Measurements from ENCODE around the gene KLHDC7B. TPM values are rescaled to one million over a fixed set of nuclear protein-coding genes. Genes with fewer than 3 reads are reported as not detected.

KLHDC7B gene
- total and polyA plus RNA-seq, 10 of the 15 experiments (the other 5 are each of a cell fraction or from before 2014, with no cell fraction given) = 0.05 to 2.2 (median 0.93) TPM; not detected in 2

GRCh38 chr22:50526108-50526833 lies 19.4 kb upstream of the KLHDC7B start (continued):
- TF ChIP-seq NR2C2 (IDR thresholded peaks at IDR 0.05; ENCODE audit: borderline replicate concordance, control insufficient read depth, insufficient read length, low read depth) (no peak), CBX5 (IDR thresholded peaks at IDR 0.05; ENCODE audit: low read depth) (no peak), ESRRA (IDR thresholded peaks at IDR 0.05; ENCODE audit: low read length) (no peak), SREBF1 (IDR thresholded peaks at IDR 0.05; ENCODE audit: low read length) (no peak), RCOR1 (conservative IDR thresholded peaks at IDR 0.05; ENCODE audit: low read depth, low read length) (no peak), ZNF622 (IDR thresholded peaks at IDR 0.05) (no peak), ZZZ3 (IDR thresholded peaks at IDR 0.05; ENCODE audit: control insufficient read depth, insufficient read length, low read depth) (no peak), STAT1 (conservative IDR thresholded peaks at IDR 0.05) (no peak), CHD2 (IDR thresholded peaks at IDR 0.05; ENCODE audit: borderline replicate concordance, low read depth, low read length) (0 out of 2 replicates have a peak, but pooled peaks have one; percentile 17), POLR2A (IDR thresholded peaks at IDR 0.05; ENCODE audit: low read depth, low read length) (no peak), EGR1 (IDR thresholded peaks at IDR 0.05; ENCODE audit: borderline replicate concordance in 1 of 2, low read depth in 2 of 2, low read length in 2 of 2) (peak in 1 of 2 experiments; percentile 83; a peak in 2 of 3 replicates), EZH2 (IDR thresholded peaks at IDR 0.05; ENCODE audit: borderline replicate concordance, control insufficient read depth, low read depth, low read length) (no peak), ZBTB4 (CRISPR knock-in tag; IDR thresholded peaks at IDR 0.05) (no peak), RB1 (IDR thresholded peaks at IDR 0.05; ENCODE audit: borderline replicate concordance) (no peak), MYB (IDR thresholded peaks at IDR 0.05; ENCODE audit: borderline replicate concordance, low read depth, low read length) (no peak), ZNF217 (IDR thresholded peaks at IDR 0.05) (peak; percentile 83; the same call in 1 of the 2 replicates), PML (IDR thresholded peaks at IDR 0.05; ENCODE audit: low read length) (no peak), SPI1 (IDR thresholded peaks at IDR 0.05; ENCODE audit: borderline replicate concordance, insufficient read depth, low read depth, low read length) (0 out of 2 replicates have a peak, but pooled peaks have one; percentile 11)
- TF ChIP-seq, protein P1, sequence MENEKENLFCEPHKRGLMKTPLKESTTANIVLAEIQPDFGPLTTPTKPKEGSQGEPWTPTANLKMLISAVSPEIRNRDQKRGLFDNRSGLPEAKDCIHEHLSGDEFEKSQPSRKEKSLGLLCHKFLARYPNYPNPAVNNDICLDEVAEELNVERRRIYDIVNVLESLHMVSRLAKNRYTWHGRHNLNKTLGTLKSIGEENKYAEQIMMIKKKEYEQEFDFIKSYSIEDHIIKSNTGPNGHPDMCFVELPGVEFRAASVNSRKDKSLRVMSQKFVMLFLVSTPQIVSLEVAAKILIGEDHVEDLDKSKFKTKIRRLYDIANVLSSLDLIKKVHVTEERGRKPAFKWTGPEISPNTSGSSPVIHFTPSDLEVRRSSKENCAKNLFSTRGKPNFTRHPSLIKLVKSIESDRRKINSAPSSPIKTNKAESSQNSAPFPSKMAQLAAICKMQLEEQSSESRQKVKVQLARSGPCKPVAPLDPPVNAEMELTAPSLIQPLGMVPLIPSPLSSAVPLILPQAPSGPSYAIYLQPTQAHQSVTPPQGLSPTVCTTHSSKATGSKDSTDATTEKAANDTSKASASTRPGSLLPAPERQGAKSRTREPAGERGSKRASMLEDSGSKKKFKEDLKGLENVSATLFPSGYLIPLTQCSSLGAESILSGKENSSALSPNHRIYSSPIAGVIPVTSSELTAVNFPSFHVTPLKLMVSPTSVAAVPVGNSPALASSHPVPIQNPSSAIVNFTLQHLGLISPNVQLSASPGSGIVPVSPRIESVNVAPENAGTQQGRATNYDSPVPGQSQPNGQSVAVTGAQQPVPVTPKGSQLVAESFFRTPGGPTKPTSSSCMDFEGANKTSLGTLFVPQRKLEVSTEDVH (IDR thresholded peaks at IDR 0.05; ENCODE audit: low read depth, partially characterized antibody) = no peak
- TF ChIP-seq, protein P2, sequence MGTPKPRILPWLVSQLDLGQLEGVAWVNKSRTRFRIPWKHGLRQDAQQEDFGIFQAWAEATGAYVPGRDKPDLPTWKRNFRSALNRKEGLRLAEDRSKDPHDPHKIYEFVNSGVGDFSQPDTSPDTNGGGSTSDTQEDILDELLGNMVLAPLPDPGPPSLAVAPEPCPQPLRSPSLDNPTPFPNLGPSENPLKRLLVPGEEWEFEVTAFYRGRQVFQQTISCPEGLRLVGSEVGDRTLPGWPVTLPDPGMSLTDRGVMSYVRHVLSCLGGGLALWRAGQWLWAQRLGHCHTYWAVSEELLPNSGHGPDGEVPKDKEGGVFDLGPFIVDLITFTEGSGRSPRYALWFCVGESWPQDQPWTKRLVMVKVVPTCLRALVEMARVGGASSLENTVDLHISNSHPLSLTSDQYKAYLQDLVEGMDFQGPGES (IDR thresholded peaks at IDR 0.05) = no peak
- TF ChIP-seq, protein P3, sequence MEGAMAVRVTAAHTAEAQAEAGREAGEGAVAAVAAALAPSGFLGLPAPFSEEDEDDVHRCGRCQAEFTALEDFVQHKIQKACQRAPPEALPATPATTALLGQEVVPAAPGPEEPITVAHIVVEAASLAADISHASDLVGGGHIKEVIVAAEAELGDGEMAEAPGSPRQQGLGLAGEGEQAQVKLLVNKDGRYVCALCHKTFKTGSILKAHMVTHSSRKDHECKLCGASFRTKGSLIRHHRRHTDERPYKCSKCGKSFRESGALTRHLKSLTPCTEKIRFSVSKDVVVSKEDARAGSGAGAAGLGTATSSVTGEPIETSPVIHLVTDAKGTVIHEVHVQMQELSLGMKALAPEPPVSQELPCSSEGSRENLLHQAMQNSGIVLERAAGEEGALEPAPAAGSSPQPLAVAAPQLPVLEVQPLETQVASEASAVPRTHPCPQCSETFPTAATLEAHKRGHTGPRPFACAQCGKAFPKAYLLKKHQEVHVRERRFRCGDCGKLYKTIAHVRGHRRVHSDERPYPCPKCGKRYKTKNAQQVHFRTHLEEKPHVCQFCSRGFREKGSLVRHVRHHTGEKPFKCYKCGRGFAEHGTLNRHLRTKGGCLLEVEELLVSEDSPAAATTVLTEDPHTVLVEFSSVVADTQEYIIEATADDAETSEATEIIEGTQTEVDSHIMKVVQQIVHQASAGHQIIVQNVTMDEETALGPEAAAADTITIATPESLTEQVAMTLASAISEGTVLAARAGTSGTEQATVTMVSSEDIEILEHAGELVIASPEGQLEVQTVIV (IDR thresholded peaks at IDR 0.05; ENCODE audit: borderline replicate concordance, partially characterized antibody) = no peak

Measured in GM12878 (cell line).